Measurements from ENCODE around the gene FOS. TPM values are rescaled to one million over a fixed set of nuclear protein-coding genes. Genes with fewer than 3 reads are reported as not detected.

Gene FOS
- total RNA-seq, 2 experiments from 2014 or later: 81.8 to 84.6 TPM

DNA sequence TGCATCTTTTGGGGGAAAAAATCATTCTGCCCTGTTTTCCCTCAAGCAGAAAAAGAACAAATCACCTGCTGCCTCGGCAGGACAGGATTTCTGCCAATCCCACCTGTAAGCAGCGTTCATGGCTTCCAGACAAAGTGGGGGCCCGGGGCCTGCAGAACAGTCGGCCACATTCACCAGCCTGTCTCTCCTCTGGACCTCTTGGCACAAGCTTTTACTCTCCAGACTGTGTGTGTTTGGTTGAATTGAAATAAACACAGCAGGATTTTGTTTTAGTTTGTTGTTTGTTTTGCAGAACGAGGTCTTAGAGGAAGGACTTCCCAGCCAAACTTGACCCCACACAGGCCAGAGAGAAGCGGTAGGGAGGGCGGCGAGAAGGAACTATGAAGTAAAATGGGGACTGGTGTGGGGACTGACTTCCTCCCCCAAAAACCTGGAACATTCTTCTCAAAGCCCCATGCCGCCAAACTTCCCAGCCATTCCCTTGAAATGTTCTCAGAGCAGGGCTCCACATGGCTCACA lies 41.7 kb upstream of the FOS start:
- no peaks in the 10 kb centered on the region for H3K9me3 Mint-ChIP-seq
- ChIA-PET POLR2A (no interaction called here), CTCF (interaction anchor here (0.6 kb wide), 1 partner anchor 23 kb away, joined by 4 read pairs; no protein-coding TSS in a partner anchor)
- no peaks in the 10 kb centered on the region for H3K27me3 Mint-ChIP-seq
- H3K4me1 Mint-ChIP-seq (ENCODE audit: low read depth): peaks cover 18% of the 10 kb centered on the region
- DNase-seq: no peak
- TF ChIP-seq, protein P1, sequence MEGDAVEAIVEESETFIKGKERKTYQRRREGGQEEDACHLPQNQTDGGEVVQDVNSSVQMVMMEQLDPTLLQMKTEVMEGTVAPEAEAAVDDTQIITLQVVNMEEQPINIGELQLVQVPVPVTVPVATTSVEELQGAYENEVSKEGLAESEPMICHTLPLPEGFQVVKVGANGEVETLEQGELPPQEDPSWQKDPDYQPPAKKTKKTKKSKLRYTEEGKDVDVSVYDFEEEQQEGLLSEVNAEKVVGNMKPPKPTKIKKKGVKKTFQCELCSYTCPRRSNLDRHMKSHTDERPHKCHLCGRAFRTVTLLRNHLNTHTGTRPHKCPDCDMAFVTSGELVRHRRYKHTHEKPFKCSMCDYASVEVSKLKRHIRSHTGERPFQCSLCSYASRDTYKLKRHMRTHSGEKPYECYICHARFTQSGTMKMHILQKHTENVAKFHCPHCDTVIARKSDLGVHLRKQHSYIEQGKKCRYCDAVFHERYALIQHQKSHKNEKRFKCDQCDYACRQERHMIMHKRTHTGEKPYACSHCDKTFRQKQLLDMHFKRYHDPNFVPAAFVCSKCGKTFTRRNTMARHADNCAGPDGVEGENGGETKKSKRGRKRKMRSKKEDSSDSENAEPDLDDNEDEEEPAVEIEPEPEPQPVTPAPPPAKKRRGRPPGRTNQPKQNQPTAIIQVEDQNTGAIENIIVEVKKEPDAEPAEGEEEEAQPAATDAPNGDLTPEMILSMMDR (IDR thresholded peaks at IDR 0.05): no peak
- intact Hi-C loops (cut with micrococcal nuclease): no loop called here
- ATAC-seq: no peak
- no peak overlapping the region for H3K4me3 Mint-ChIP-seq
- H3K27ac Mint-ChIP-seq: no peak overlapping the region
- no peaks in the 10 kb centered on the region for H3K36me3 Mint-ChIP-seq (ENCODE audit: low read depth)

DNA sequence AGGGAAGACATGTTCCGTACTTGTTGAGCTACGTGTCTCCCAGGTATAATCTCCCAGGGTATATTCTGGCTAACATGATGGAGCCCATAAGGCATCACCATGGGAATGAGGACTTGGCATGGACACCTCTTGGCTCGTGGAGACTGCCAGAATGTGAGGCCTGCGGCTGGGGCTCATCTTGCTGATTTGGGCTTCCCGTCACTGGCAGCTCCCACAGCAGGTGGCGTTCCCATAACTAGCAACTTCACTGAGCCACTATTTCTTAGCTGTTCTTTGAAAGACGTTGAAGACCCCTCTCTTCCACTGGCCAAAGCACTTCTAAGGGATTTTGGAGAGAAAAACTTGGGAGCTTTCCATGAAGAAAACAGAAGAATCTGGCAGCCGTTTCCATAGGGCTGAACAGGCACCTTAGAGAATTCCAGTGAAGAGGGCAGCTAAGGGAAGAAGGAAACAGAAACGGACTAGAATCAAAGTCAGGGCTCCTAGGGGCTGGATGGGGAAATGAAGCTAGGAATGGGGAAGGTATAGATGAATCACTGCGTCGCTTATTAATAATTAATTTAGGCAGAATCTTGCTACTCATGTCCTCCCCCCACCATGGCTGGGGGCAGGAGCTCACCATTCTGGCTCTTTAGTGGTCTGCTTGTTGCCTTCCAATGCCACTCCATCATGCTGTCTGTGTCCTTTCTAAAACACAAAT lies 39.7 kb upstream of the FOS start:
- ATAC-seq: no peak
- Mint-ChIP-seq H3K36me3 (ENCODE audit: low read depth) (no peaks in the 10 kb centered on the region), H3K4me3 (no peak overlapping the region), H3K27me3 (no peaks in the 10 kb centered on the region), H3K9me3 (no peaks in the 10 kb centered on the region), H3K4me1 (ENCODE audit: low read depth) (peaks cover 8% of the 10 kb centered on the region), H3K27ac (no peak overlapping the region)
- intact Hi-C loops (cut with micrococcal nuclease): no loop called here
- POLR2A ChIA-PET: interaction anchor here (0.7 kb wide), 1 partner anchor 398 kb away, joined by 3 read pairs; no protein-coding TSS in a partner anchor
- CTCF ChIA-PET: interaction anchor here (0.6 to 2.4 kb wide), 6 partner anchors 9 to 98 kb away, joined by 3 to 9 read pairs (median 4); no protein-coding TSS in a partner anchor
- no peak for DNase-seq
- TF ChIP-seq, protein P1 (IDR thresholded peaks at IDR 0.05): no peak

DNA sequence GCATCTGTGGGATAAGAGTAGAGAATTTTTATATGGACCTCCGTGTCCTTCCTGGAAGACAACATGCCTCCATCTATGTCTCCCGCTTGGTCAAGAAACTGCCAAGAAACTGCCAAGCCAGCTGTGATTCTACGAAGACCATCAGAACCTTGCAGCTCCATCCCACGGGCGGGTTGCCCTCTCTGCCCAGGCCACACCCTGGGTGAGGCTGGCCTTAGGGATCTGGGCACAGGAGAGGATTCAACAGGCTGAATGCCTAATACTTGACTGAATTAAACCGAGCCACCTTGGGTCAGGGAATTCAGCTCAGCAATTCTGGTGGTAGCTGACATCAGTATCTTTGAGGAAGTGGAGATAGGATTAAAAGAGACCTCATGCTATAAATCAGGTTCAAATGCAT lies 37.8 kb upstream of the FOS start:
- no peak for DNase-seq
- TF ChIP-seq, protein P1 (IDR thresholded peaks at IDR 0.05): no peak
- H3K4me1 Mint-ChIP-seq (ENCODE audit: low read depth): peaks cover 5% of the 10 kb centered on the region
- peaks cover 3% of the 10 kb centered on the region for H3K27me3 Mint-ChIP-seq
- intact Hi-C loops (cut with micrococcal nuclease): no loop called here
- H3K4me3 Mint-ChIP-seq: no peak overlapping the region
- no peak for ATAC-seq
- ChIA-PET POLR2A (interaction anchor here (1.0 kb wide), 1 partner anchor 8 kb away, joined by 3 read pairs; no protein-coding TSS in a partner anchor), CTCF (no interaction called here)
- H3K36me3 Mint-ChIP-seq (ENCODE audit: low read depth): no peaks in the 10 kb centered on the region
- H3K27ac Mint-ChIP-seq: no peak overlapping the region
- H3K9me3 Mint-ChIP-seq: no peaks in the 10 kb centered on the region

DNA sequence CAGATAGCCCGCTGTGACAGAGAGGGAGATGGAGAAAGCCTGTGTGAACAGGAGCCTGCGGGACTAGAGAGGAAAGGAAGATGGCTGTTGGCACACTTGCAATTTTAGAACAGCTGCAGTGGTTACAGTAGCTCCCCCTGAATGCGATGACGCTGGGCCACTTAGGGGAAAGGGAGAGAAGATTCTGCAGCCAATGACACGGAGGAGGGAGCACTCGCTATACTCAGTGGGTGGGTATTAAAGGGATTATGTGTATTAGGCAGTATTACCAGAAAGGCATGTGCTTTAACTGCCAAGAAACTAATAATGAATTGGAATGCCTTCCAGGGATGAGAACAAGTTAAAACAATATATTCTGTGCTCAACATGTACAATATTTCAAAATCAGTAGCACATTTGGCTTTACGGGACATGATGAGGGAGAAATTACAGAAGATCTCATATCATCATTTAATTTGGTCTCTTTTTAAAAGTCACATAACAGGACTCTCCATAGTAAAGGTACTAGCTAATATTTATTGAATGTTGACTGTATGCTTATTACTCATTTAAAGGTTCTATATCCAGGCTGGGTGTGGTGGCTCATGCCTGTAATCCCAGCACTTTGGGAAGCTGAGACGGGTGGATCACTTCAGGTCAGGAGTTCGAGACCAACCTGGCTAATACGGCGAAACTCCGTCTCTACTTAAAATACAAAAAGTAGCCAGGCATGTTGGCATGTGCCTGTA lies 35.9 kb upstream of the FOS start:
- CTCF ChIA-PET: no interaction called here
- POLR2A ChIA-PET: no interaction called here
- TF ChIP-seq, protein P1 (IDR thresholded peaks at IDR 0.05): no peak
- Mint-ChIP-seq H3K27ac (no peak overlapping the region), H3K36me3 (ENCODE audit: low read depth) (no peaks in the 10 kb centered on the region), H3K9me3 (no peaks in the 10 kb centered on the region), H3K4me1 (ENCODE audit: low read depth) (peaks cover 22% of the 10 kb centered on the region), H3K27me3 (peaks cover 4% of the 10 kb centered on the region), H3K4me3 (no peak overlapping the region)
- intact Hi-C loops (cut with micrococcal nuclease): no loop called here
- ATAC-seq (no peak), DNase-seq (no peak)

Data from activated CD8-positive, alpha-beta T cell treated with anti-CD3 and anti-CD28 coated beads for 36 hours (primary cell).